HepG2 (cell line): ENCODE results near the gene IKZF4. TPM values are rescaled to one million over a fixed set of nuclear protein-coding genes. Genes with fewer than 3 reads are reported as not detected.

ENCODE experiments used
- ARNTL ChIP-seq: sonication (generic); formaldehyde crosslinking; IDR thresholded peaks from 2 replicates; pipeline ENCODE4 v1.4.0; 2020; ENCODE audit warnings: mild to moderate bottlenecking, missing genetic modification reagents
- DNMT1 ChIP-seq: sonication (generic); formaldehyde crosslinking; IDR thresholded peaks from 2 replicates; pipeline ENCODE4 v1.5.1; 2020; ENCODE audit warnings: mild to moderate bottlenecking, missing genetic modification reagents
- DR1 ChIP-seq: sonication (generic); formaldehyde crosslinking; IDR thresholded peaks from 2 replicates; pipeline ENCODE4 v1.8.0; 2021; ENCODE audit warnings: mild to moderate bottlenecking, missing genetic modification reagents, inconsistent platforms
- FOXC1 ChIP-seq: sonication (generic); formaldehyde crosslinking; IDR thresholded peaks from 2 replicates; pipeline ENCODE4 v1.8.0; 2022; ENCODE audit warnings: mild to moderate bottlenecking, missing genetic modification reagents, borderline replicate concordance
- HIVEP1 ChIP-seq: sonication (generic); formaldehyde crosslinking; IDR thresholded peaks from 2 replicates; pipeline ENCODE4 v1.4.0; 2020; ENCODE audit warnings: mild to moderate bottlenecking, missing genetic modification reagents
- HNRNPL ChIP-seq: fragments of 200-400 bp; formaldehyde crosslinking; IDR thresholded peaks from 2 replicates; pipeline ENCODE4 v1.6.1; 2017; ENCODE audit warnings: mild to moderate bottlenecking, low read depth, low read length
- KLF16 ChIP-seq, 2 experiments: sonication (generic) in 1 of 2; formaldehyde crosslinking in 1 of 2; IDR thresholded peaks; 2 replicates each; pipeline versions ENCODE4 v1.6.1 to v1.8.0; 2016 to 2023; ENCODE audit warnings: missing genetic modification reagents in 2 of 2, missing compliant biosample characterization in 1 of 2
- MED1 ChIP-seq: sonication (generic); formaldehyde crosslinking; IDR thresholded peaks from 2 replicates; pipeline ENCODE4 v1.4.0; 2020; ENCODE audit warnings: missing genetic modification reagents
- NFIB ChIP-seq: sonication (generic); formaldehyde crosslinking; IDR thresholded peaks from 2 replicates; pipeline ENCODE4 v1.9.0; 2021; ENCODE audit warnings: missing genetic modification reagents, mild to moderate bottlenecking, borderline replicate concordance
- PHF8 ChIP-seq: sonication (generic); formaldehyde crosslinking; IDR thresholded peaks from 2 replicates; pipeline ENCODE4 v1.5.0; 2020; ENCODE audit warnings: missing genetic modification reagents
- SIX1 ChIP-seq: sonication (generic); formaldehyde crosslinking; IDR thresholded peaks from 2 replicates; pipeline ENCODE4 v1.4.0; 2020; ENCODE audit warnings: missing genetic modification reagents, borderline replicate concordance
- SMAD1 ChIP-seq: sonication (generic); formaldehyde crosslinking; IDR thresholded peaks from 2 replicates; pipeline ENCODE4 v1.4.0; 2020; ENCODE audit warnings: missing genetic modification reagents, low read depth, mild to moderate bottlenecking, borderline replicate concordance
- TBX3 ChIP-seq: fragments of 450-650 bp; IDR thresholded peaks from 2 replicates; pipeline ENCODE4 v1.6.1; 2017; ENCODE audit warnings: antibody characterized with exemption, mild to moderate bottlenecking, inconsistent platforms, borderline replicate concordance
- ZNF20 ChIP-seq: sonication (generic); formaldehyde crosslinking; IDR thresholded peaks from 2 replicates; pipeline ENCODE4 v1.4.0; 2020; ENCODE audit warnings: mild to moderate bottlenecking, moderate library complexity, missing genetic modification reagents
- ZNF274 ChIP-seq: sonication (generic); formaldehyde crosslinking; IDR thresholded peaks from 2 replicates; pipeline ENCODE4 v1.5.1; 2020; ENCODE audit warnings: mild to moderate bottlenecking, missing genetic modification reagents
- ZNF556 ChIP-seq: sonication (generic); formaldehyde crosslinking; IDR thresholded peaks from 2 replicates; pipeline ENCODE4 v1.4.0; 2020; ENCODE audit warnings: mild to moderate bottlenecking, missing genetic modification reagents, borderline replicate concordance
- ZNF564 ChIP-seq: sonication (generic); formaldehyde crosslinking; IDR thresholded peaks from 2 replicates; pipeline ENCODE4 v1.8.1; 2023; ENCODE audit warnings: mild to moderate bottlenecking, missing genetic modification reagents
- polyA plus RNA-seq, 8 experiments: library from polyadenylated mRNA; depleted of rRNA in 3 of 8; stranded (reverse) in 7 of 8; unstranded in 1 of 8; fragments of >200 nt; fragmentation: Illumina TruSeq in 4 of 8; extraction: Trizol in 4 of 8; gene quantifications; 2 replicates each; pipeline versions ENCODE4 v1.2.1 to v1.2.3, GENCODE V29; 2011 to 2016; ENCODE audit warnings: low read depth in 4 of 8, missing spikeins in 1 of 8, mixed read lengths in 1 of 8; ENCODE audit not compliant: insufficient read depth in 1 of 8
- total RNA-seq, 5 experiments: library from RNA; depleted of rRNA; stranded (reverse); fragments of >200 nt; fragmentation: Illumina TruSeq; extraction: Trizol; gene quantifications; 2 replicates each; pipeline ENCODE4 v1.2.3, GENCODE V29; 2016; ENCODE audit warnings: low read depth in 1 of 5
- TF ChIP-seq, protein P1 (sequence below): sonication (generic); formaldehyde crosslinking; IDR thresholded peaks from 2 replicates; pipeline ENCODE4 v1.5.1; 2020; ENCODE audit warnings: mild to moderate bottlenecking, missing genetic modification reagents, borderline replicate concordance
- TF ChIP-seq, protein P2 (sequence below): IDR thresholded peaks from 2 replicates; pipeline ENCODE4 v1.6.1; 2018; ENCODE audit warnings: missing genetic modification reagents, mild to moderate bottlenecking, missing compliant biosample characterization
- TF ChIP-seq, protein P3 (sequence below): sonication (generic); formaldehyde crosslinking; IDR thresholded peaks from 2 replicates; pipeline ENCODE4 v1.8.1; 2022; ENCODE audit warnings: low read depth, mild to moderate bottlenecking, missing genetic modification reagents
- TF ChIP-seq, protein P4 (sequence below): sonication (generic); formaldehyde crosslinking; IDR thresholded peaks from 2 replicates; pipeline ENCODE4 v1.5.0; 2020; ENCODE audit warnings: missing genetic modification reagents

The IKZF4 gene
- total and polyA plus RNA-seq, 2 of the 13 experiments (the other 11 are each of a cell fraction or from before 2014, with no cell fraction given), result 0.58 to 2.2 TPM

DNA sequence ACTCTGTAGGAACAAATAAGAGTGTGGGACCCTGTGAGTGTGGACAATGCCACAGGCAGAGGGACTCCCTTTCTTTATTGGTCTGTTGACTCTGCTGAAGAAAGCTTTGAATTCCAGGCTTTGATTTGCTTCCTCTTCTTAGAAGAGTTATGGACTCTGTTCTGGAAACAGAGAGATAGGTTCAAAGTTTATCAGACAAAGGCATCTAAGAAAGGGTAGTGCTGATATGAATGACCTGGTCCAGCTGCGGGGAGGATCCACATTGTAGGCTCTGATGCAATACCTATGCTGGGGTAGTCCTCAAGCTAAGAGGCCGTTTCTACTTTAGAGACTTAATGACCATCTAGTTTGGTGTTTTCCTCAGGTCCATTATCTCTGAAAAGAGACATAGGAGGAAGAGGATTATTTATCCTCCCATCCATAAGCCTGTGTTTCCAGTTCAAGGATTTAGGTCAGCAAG, 10.7 kb upstream of the IKZF4 start (continued):
- TF ChIP-seq, protein P1, sequence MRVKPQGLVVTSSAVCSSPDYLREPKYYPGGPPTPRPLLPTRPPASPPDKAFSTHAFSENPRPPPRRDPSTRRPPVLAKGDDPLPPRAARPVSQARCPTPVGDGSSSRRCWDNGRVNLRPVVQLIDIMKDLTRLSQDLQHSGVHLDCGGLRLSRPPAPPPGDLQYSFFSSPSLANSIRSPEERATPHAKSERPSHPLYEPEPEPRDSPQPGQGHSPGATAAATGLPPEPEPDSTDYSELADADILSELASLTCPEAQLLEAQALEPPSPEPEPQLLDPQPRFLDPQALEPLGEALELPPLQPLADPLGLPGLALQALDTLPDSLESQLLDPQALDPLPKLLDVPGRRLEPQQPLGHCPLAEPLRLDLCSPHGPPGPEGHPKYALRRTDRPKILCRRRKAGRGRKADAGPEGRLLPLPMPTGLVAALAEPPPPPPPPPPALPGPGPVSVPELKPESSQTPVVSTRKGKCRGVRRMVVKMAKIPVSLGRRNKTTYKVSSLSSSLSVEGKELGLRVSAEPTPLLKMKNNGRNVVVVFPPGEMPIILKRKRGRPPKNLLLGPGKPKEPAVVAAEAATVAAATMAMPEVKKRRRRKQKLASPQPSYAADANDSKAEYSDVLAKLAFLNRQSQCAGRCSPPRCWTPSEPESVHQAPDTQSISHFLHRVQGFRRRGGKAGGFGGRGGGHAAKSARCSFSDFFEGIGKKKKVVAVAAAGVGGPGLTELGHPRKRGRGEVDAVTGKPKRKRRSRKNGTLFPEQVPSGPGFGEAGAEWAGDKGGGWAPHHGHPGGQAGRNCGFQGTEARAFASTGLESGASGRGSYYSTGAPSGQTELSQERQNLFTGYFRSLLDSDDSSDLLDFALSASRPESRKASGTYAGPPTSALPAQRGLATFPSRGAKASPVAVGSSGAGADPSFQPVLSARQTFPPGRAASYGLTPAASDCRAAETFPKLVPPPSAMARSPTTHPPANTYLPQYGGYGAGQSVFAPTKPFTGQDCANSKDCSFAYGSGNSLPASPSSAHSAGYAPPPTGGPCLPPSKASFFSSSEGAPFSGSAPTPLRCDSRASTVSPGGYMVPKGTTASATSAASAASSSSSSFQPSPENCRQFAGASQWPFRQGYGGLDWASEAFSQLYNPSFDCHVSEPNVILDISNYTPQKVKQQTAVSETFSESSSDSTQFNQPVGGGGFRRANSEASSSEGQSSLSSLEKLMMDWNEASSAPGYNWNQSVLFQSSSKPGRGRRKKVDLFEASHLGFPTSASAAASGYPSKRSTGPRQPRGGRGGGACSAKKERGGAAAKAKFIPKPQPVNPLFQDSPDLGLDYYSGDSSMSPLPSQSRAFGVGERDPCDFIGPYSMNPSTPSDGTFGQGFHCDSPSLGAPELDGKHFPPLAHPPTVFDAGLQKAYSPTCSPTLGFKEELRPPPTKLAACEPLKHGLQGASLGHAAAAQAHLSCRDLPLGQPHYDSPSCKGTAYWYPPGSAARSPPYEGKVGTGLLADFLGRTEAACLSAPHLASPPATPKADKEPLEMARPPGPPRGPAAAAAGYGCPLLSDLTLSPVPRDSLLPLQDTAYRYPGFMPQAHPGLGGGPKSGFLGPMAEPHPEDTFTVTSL (CRISPR knock-in tag), result peak; percentile 63; the same call in 1 of the 2 replicates
- TF ChIP-seq FOXC1 (CRISPR knock-in tag) (no peak), ZNF20 (CRISPR knock-in tag) (no peak), DR1 (CRISPR knock-in tag) (no peak), ZNF564 (CRISPR knock-in tag) (no peak), NFIB (CRISPR knock-in tag) (no peak), TBX3 (no peak), DNMT1 (CRISPR knock-in tag) (no peak), HNRNPL (no peak), ZNF274 (CRISPR knock-in tag) (no peak), MED1 (CRISPR knock-in tag) (peak; percentile 58; the same call in 1 of the 2 replicates), HIVEP1 (no peak), ARNTL (CRISPR knock-in tag) (no peak), ZNF556 (CRISPR knock-in tag) (0 out of 2 replicates have a peak, but pooled peaks have one; percentile 20), PHF8 (CRISPR knock-in tag) (no peak), KLF16 (CRISPR knock-in tag; IDR thresholded peaks at IDR 0.05) (peak in 1 of 2 experiments; percentile 40; a peak in 1 of 4 replicates), SMAD1 (CRISPR knock-in tag) (no peak), SIX1 (CRISPR knock-in tag) (no peak; the same call in 1 of the 2 replicates)
- TF ChIP-seq, protein P2, sequence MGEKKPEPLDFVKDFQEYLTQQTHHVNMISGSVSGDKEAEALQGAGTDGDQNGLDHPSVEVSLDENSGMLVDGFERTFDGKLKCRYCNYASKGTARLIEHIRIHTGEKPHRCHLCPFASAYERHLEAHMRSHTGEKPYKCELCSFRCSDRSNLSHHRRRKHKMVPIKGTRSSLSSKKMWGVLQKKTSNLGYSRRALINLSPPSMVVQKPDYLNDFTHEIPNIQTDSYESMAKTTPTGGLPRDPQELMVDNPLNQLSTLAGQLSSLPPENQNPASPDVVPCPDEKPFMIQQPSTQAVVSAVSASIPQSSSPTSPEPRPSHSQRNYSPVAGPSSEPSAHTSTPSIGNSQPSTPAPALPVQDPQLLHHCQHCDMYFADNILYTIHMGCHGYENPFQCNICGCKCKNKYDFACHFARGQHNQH (CRISPR knock-in tag), result peak; percentile 62; the same call in 1 of the 2 replicates
- TF ChIP-seq, protein P3, sequence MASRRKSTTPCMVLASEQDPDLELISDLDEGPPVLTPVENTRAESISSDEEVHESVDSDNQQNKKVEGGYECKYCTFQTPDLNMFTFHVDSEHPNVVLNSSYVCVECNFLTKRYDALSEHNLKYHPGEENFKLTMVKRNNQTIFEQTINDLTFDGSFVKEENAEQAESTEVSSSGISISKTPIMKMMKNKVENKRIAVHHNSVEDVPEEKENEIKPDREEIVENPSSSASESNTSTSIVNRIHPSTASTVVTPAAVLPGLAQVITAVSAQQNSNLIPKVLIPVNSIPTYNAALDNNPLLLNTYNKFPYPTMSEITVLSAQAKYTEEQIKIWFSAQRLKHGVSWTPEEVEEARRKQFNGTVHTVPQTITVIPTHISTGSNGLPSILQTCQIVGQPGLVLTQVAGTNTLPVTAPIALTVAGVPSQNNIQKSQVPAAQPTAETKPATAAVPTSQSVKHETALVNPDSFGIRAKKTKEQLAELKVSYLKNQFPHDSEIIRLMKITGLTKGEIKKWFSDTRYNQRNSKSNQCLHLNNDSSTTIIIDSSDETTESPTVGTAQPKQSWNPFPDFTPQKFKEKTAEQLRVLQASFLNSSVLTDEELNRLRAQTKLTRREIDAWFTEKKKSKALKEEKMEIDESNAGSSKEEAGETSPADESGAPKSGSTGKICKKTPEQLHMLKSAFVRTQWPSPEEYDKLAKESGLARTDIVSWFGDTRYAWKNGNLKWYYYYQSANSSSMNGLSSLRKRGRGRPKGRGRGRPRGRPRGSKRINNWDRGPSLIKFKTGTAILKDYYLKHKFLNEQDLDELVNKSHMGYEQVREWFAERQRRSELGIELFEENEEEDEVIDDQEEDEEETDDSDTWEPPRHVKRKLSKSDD, result no peak
- TF ChIP-seq, protein P4, sequence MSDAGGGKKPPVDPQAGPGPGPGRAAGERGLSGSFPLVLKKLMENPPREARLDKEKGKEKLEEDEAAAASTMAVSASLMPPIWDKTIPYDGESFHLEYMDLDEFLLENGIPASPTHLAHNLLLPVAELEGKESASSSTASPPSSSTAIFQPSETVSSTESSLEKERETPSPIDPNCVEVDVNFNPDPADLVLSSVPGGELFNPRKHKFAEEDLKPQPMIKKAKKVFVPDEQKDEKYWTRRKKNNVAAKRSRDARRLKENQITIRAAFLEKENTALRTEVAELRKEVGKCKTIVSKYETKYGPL (CRISPR knock-in tag), result no peak
